GM12872 (cell line): ENCODE measurements around the gene CTXND2.

Experiments
- CTCF ChIP-seq: IDR thresholded peaks from 3 replicates; pipeline ENCODE4 v1.5.1; 2011; ENCODE audit warnings: low read depth, mild to moderate bottlenecking, low read length, moderate library complexity; ENCODE audit not compliant: insufficient read depth

Gene CTXND2

GRCh38 chr1:150927624-150928023 lies 40.7 kb downstream of the CTXND2 start:
- TF ChIP-seq CTCF = no peak

- TF ChIP-seq CTCF = no peak
Observed at GRCh38 chr1:150928286-150928685, 41.4 kb downstream of the CTXND2 start.

DNA sequence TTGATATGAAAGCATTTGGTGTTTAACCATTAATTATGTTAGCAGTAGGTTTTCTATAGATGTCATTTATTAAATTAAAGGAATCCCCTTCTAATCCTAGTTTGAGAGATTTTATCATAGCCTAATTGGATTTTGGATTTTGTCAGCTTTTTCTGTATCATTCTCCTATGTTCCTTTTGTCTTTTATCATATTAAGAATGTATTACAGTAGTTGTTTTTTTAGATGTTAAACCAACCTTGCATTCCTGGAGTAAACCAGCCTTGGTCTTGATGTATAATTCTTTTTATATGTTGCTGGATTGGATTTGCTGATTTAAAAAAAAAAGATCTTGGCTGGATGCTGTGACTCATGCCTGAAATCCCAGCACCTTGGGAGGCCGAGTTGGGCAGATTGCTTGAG lies 44.8 kb downstream of the CTXND2 start:
- no peak for TF ChIP-seq CTCF

DNA sequence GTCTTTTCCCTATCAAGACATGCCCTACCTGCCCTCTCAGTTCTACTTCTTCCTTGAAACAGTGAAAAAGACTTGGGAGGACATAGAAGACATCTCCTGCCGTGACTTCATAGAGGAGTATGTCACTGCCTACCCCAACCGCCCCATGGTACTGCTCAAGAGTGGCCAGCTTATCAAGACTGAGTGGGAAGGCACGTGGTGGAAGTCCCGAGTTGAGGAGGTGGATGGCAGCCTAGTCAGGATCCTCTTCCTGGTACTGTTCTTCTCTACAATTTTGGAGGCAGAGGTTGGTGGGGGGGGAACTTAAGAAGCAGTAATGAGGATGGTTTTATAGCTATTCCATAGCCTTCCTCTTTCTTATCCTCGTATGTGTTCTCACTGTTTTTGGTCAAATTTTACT lies 57.9 kb downstream of the CTXND2 start:
- no peak for TF ChIP-seq CTCF

GRCh38 chr1:150954708-150955107 lies 67.8 kb downstream of the CTXND2 start:
- TF ChIP-seq CTCF = no peak

- no peak for TF ChIP-seq CTCF
Observed at GRCh38 chr1:150955280-150955679, 68.3 kb downstream of the CTXND2 start.

DNA sequence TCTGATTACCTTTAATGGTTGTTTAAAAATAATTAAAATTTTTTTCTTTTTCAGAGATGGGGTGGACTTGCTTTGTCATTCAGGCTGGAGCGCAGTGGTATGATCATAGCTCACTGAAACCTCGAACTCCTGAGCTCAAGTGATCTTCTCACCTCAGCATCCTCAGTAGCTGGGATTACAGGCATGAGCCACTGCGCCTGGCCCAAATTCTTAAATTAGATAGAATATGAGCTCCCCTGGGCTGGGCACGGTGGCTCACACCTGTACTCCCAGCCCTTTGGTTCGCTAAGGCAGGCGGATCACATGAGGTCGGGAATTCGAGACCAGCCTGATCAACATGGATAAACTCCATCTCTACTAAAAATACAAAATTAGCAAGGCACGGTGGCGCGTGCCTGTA lies 70.7 kb downstream of the CTXND2 start:
- TF ChIP-seq CTCF = no peak

DNA sequence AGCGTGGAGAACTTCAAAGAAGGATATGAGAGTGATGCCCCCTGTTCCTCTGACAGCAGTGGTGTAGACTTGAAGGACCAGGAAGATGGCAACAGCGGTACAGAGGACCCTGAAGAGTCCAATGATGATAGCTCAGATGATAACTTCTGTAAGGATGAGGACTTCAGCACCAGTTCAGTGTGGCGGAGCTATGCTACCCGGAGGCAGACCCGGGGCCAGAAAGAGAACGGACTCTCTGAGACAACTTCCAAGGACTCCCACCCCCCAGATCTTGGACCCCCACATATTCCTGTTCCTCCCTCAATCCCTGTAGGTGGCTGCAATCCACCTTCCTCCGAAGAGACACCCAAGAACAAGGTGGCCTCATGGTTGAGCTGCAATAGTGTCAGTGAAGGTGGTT lies 73.7 kb downstream of the CTXND2 start:
- no peak for TF ChIP-seq CTCF
